ENCODE results near the gene PSORS1C1. TPM values are rescaled to one million over a fixed set of nuclear protein-coding genes. Genes with fewer than 3 reads are reported as not detected.

Gene PSORS1C1
- total RNA-seq, 1 donor from 2014 or later = 4.7 TPM

DNA sequence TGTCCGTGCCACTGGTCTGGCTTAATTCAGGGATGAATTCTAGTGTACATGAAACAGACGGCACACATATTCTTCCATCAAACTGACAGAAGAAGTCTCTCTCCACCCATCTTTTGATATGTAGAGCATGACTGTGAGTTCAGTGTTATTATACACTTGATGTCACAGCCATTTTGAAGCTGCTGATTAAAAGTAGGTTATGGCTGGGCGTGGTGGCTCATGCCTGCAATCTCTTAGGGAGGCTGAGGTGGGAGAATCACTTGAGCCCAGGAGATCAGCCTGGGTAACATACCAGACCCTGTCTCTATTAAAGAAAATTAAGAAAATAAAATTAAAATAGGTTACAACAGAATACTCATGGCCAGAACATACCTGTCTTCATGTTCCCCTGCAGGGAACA lies 22.9 kb upstream of the PSORS1C1 start:
- intact Hi-C loops (cut with micrococcal nuclease) = no loop called here
- H3K4me1 ChIP-seq = peaks cover 18% of the 10 kb centered on the region
- H3K9me3 ChIP-seq (replicated peaks) = no peaks in the 10 kb centered on the region
- H3K27me3 ChIP-seq (ENCODE audit: low read depth) = no peaks in the 10 kb centered on the region
- TF ChIP-seq, protein P1, sequence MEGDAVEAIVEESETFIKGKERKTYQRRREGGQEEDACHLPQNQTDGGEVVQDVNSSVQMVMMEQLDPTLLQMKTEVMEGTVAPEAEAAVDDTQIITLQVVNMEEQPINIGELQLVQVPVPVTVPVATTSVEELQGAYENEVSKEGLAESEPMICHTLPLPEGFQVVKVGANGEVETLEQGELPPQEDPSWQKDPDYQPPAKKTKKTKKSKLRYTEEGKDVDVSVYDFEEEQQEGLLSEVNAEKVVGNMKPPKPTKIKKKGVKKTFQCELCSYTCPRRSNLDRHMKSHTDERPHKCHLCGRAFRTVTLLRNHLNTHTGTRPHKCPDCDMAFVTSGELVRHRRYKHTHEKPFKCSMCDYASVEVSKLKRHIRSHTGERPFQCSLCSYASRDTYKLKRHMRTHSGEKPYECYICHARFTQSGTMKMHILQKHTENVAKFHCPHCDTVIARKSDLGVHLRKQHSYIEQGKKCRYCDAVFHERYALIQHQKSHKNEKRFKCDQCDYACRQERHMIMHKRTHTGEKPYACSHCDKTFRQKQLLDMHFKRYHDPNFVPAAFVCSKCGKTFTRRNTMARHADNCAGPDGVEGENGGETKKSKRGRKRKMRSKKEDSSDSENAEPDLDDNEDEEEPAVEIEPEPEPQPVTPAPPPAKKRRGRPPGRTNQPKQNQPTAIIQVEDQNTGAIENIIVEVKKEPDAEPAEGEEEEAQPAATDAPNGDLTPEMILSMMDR (IDR thresholded peaks at IDR 0.05; ENCODE audit: borderline replicate concordance) = no peak
- no peak overlapping the region for H3K4me3 ChIP-seq
- H3K36me3 ChIP-seq = no peaks in the 10 kb centered on the region
- no peak overlapping the region for H3K27ac ChIP-seq (replicated peaks)
- DNase-seq = no peak

DNA sequence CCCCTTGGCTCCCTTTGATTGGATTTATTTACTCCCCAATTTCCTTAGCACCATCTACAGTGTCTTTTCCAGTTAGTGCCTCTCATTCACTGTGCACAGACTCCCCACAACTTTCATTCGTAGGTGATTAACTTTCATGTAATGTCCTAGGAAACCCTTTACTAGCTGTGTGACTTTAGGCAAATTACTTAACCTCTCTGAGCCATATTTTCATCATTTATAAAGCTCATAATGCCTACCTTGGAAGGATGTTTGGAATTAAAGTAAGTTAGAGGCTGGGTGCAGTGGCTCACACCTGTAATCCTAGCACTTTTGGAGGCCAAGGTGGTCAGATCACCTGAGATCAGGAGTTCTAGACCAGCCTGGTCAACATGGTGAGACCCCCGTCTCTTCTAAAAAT lies 22.4 kb upstream of the PSORS1C1 start:
- H3K27ac ChIP-seq (replicated peaks) = no peak overlapping the region
- intact Hi-C loops (cut with micrococcal nuclease) = no loop called here

DNA sequence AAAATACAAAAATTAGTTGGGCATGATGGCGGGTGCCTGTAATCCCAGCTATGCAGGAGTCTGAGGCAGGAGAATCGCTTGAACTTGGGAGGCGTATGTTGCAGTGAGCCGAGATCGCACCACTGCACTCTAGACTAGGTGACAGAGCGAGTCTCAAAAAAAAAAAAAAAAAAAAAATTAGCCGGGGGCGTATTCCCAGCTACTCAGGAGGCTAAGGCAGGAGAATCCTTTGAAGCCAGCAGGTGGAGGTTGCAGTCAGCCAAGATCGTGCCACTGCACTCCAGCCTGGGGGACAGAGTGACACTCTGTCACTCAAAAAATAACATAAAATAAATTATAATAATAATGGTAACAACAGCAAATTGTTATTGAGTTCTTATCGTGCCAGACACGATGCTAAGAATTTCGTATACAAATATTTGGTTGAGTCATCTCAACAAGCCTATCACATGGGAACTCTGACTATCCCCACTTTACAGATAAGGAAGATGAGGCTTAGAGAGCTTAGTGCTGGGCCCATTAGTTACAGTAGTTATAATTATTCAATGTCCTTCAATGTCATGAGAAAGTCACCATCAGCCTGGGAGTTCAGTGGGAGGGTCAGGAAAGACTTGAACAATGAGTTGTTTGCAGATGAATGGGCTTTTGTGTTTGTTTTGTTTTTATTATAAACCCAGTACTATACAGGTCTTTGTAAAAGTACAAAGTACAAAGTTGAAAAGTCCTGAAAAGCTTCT lies 21.7 kb upstream of the PSORS1C1 start:
- Histone ChIP-seq H3K4me3 (no peak overlapping the region), H3K27ac (replicated peaks) (peak overlapping the region; percentile 23), H3K4me1 (peaks cover 11% of the 10 kb centered on the region), H3K9me3 (replicated peaks) (no peaks in the 10 kb centered on the region), H3K27me3 (ENCODE audit: low read depth) (no peaks in the 10 kb centered on the region), H3K36me3 (no peaks in the 10 kb centered on the region)
- TF ChIP-seq, protein P1 (IDR thresholded peaks at IDR 0.05; ENCODE audit: borderline replicate concordance) = no peak
- DNase-seq = no peak
- intact Hi-C loops (cut with micrococcal nuclease) = no loop called here

More for the DNA sequence above, 22.4 kb upstream of the PSORS1C1 start:
- no peaks in the 10 kb centered on the region for H3K36me3 ChIP-seq
- TF ChIP-seq, protein P1 (IDR thresholded peaks at IDR 0.05; ENCODE audit: borderline replicate concordance) = no peak
- no peaks in the 10 kb centered on the region for H3K27me3 ChIP-seq (ENCODE audit: low read depth)
- H3K4me3 ChIP-seq = no peak overlapping the region
- H3K4me1 ChIP-seq = peaks cover 12% of the 10 kb centered on the region
- H3K9me3 ChIP-seq (replicated peaks) = no peaks in the 10 kb centered on the region
- no peak for DNase-seq

DNA sequence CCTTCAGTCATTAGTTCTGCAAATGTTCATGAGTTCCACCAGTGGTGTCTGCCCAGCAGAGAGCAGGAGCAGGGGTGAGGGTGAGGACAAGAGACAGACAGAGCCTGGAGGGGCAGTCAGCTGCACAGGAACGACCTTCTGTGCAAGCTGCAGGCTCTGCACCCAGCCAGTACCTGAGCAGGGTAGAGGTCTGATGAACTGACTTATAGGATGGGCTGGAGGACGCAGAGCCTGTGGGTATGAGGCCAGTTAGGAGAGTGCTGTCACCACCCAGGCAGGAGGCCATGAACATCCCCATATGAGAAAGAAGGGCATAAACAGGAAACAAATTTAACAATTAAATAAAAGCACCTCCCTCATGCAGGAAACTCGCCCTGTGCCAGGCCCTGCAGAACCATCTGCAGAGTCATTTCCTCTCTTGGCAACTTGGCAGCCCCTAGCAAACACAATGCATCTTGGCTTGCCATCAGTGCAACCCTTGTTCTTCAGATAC lies 20.2 kb upstream of the PSORS1C1 start:
- Histone ChIP-seq H3K9me3 (replicated peaks) (no peaks in the 10 kb centered on the region), H3K4me1 (peaks cover 11% of the 10 kb centered on the region)
- intact Hi-C loops (cut with micrococcal nuclease) = no loop called here

DNA sequence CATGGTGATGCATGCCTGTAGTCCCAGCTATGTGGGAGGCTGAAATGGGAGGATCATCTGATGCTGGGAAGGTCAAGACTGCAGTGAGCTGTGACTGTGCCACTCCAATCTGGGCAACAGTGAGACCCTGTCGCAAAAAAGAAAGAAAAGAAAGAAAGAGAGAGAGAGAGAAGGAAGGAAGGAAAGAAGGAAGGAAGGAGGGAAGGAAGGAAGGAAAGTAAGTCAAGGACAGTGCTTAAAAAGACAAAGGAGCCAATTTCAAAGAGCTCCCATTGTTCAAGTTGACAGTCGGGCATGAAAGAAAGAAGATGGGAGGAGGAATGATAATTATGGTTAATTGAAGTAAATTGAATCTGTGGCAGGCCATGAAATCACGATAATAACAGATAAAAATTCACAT lies 18.4 kb upstream of the PSORS1C1 start:
- Histone ChIP-seq H3K9me3 (replicated peaks) (no peaks in the 10 kb centered on the region), H3K36me3 (no peaks in the 10 kb centered on the region), H3K4me1 (peaks cover 11% of the 10 kb centered on the region), H3K27ac (replicated peaks) (no peak overlapping the region), H3K27me3 (ENCODE audit: low read depth) (no peaks in the 10 kb centered on the region), H3K4me3 (no peak overlapping the region)
- TF ChIP-seq, protein P1 (IDR thresholded peaks at IDR 0.05; ENCODE audit: borderline replicate concordance) = no peak
- intact Hi-C loops (cut with micrococcal nuclease) = no loop called here
- no peak for DNase-seq

More for the DNA sequence above, 20.2 kb upstream of the PSORS1C1 start:
- TF ChIP-seq, protein P1 (IDR thresholded peaks at IDR 0.05; ENCODE audit: borderline replicate concordance) = no peak
- Histone ChIP-seq H3K36me3 (no peaks in the 10 kb centered on the region), H3K4me3 (no peak overlapping the region), H3K27ac (replicated peaks) (peak overlapping the region; percentile 50), H3K27me3 (ENCODE audit: low read depth) (no peaks in the 10 kb centered on the region)
- DNase-seq = no peak
